Stomach (tissue), 9 donors: ENCODE results near the gene SERTAD2. TPM values are rescaled to one million over a fixed set of nuclear protein-coding genes. Genes with fewer than 3 reads are reported as not detected.

Experiments used
- DNase-seq, 2 donors: peaks; one replicate each; pipeline versions ENCODE4 v3.0.0 to v3.0.0-alpha.2; 2013 to 2019
- H3K27ac ChIP-seq, 5 donors: fragments of 200-600 bp in 4 of 5; sonication (generic) in 4 of 5; one replicate each; pipeline ENCODE4 v1.5.1; 2013 to 2019; ENCODE audit warnings: mild to moderate bottlenecking in 1 of 5, moderate library complexity in 1 of 5
- H3K27me3 ChIP-seq, 3 donors: fragments of 200-600 bp; sonication (generic); one replicate each; pipeline ENCODE4 v1.5.1; 2017 to 2019; ENCODE audit warnings: mixed run types in 1 of 3
- H3K36me3 ChIP-seq, 4 donors: fragments of 200-600 bp; sonication (generic); 1 replicate in 3 of 4; 2 replicates in 1 of 4; pipeline ENCODE4 v1.5.1; 2016 to 2019
- H3K4me1 ChIP-seq, 4 donors: fragments of 200-600 bp; sonication (generic); one replicate each; pipeline ENCODE4 v1.5.1; 2016 to 2019
- H3K4me3 ChIP-seq, 4 donors: fragments of 200-600 bp; sonication (generic) in 3 of 4; one replicate each; pipeline ENCODE4 v1.5.1; 2016 to 2019; ENCODE audit warnings: mild to moderate bottlenecking in 1 of 4
- H3K9me3 ChIP-seq, 4 donors: fragments of 200-600 bp; sonication (generic); one replicate each; pipeline ENCODE4 v1.5.1; 2016 to 2019
- CTCF ChIP-seq, 7 experiments: fragments of 450-650 bp in 4 of 7; fragments of 200-600 bp in 3 of 7; sonication (generic) in 3 of 7; IDR thresholded peaks; one replicate each; pipeline ENCODE4 v1.5.1; 2016 to 2019; ENCODE audit warnings: antibody characterized with exemption in 7 of 7, control low read depth in 2 of 7, mild to moderate bottlenecking in 1 of 7
- EP300 ChIP-seq: sonication (generic); formaldehyde crosslinking; IDR thresholded peaks from one replicate; pipeline ENCODE4 v1.6.1; 2017; ENCODE audit warnings: antibody characterized with exemption
- POLR2A ChIP-seq, 4 donors: fragments of 450-650 bp; IDR thresholded peaks; one replicate each; pipeline ENCODE4 v1.6.1; 2016; ENCODE audit warnings: antibody characterized with exemption in 4 of 4, control low read depth in 2 of 4, mild to moderate bottlenecking in 1 of 4, moderate library complexity in 1 of 4
- POLR2AphosphoS5 ChIP-seq, 3 donors: sonication (generic); formaldehyde crosslinking; IDR thresholded peaks; one replicate each; pipeline ENCODE4 v1.6.1; 2016; ENCODE audit warnings: antibody characterized with exemption in 3 of 3
- WGBS, 5 donors: extraction: QIAGEN DNeasy Blood & Tissue Kit in 3 of 5; methylation state at CpG; one replicate each; pipeline versions ENCODE4 v1.1.5 to v1.1.7; 2013 to 2018; 5-methylcytosine and 5-hydroxymethylcytosine counted together
- intact Hi-C: fragments of 100-400 bp; cut with DNase I; formaldehyde crosslinking; loops from one replicate; pipeline ENCODE4 v1.15.1; 2023; ENCODE audit warnings: low total_unique reads
- polyA plus RNA-seq, 3 donors: library from polyadenylated mRNA; stranded (reverse); fragments of 200-250 nt; gene quantifications; one replicate each; pipeline ENCODE4 v1.2.3, GENCODE V29; 2013
- total RNA-seq, 5 donors: library from RNA; depleted of rRNA; stranded (reverse); fragments of >200 nt; gene quantifications; one replicate each; pipeline versions ENCODE4 v1.1.0 to v1.2.3, GENCODE V29; 2014 to 2016
- donor health status: healthy with polysubstance abuse.
- donor health status: Bipolar disorder and iron deficiency.
- donor health status: healthy.

SERTAD2 gene
- total and polyA plus RNA-seq, 8 donors = 2.0 to 11.9 (median 6.4) TPM

- Histone ChIP-seq H3K36me3 (no peaks in the 10 kb centered on the region), H3K9me3 (no peaks in the 10 kb centered on the region), H3K4me1 (peaks cover 10 to 59% (median 48%) of the 10 kb centered on the region in 4 donors), H3K27me3 (no peaks in the 10 kb centered on the region), H3K4me3 (no peak overlapping the region), H3K27ac (peak overlapping the region in 1 of 5 donors; percentile 75)
- TF ChIP-seq POLR2A (IDR thresholded peaks at IDR 0.05) (no peak), CTCF (IDR thresholded peaks at IDR 0.05) (no peak), POLR2AphosphoS5 (IDR thresholded peaks at IDR 0.05) (no peak)
- 40 to 46% (median 41%) methylated on average over 6 of the region's 6 CpGs for WGBS, 5 donors
- intact Hi-C loops = loop anchor here (10.0 kb wide), 1 partner anchor 260 kb away; no protein-coding TSS in a partner anchor
- DNase-seq = peak; percentile 39 to 62
Observed at GRCh38 chr2:64605026-64605471, 48.7 kb downstream of the SERTAD2 start.

GRCh38 chr2:64604155-64604554 lies 49.6 kb downstream of the SERTAD2 start:
- H3K36me3 ChIP-seq = no peaks in the 10 kb centered on the region
- peaks cover 10 to 60% (median 45%) of the 10 kb centered on the region in 4 donors for H3K4me1 ChIP-seq
- DNase-seq = no peak
- H3K27me3 ChIP-seq = no peaks in the 10 kb centered on the region
- H3K27ac ChIP-seq = no peak overlapping the region
- intact Hi-C loops = loop anchor here (10.0 kb wide), 1 partner anchor 261 kb away; no protein-coding TSS in a partner anchor
- no peak overlapping the region for H3K4me3 ChIP-seq
- TF ChIP-seq POLR2AphosphoS5 (IDR thresholded peaks at IDR 0.05) (no peak), EP300 (no peak), CTCF (IDR thresholded peaks at IDR 0.05) (no peak), POLR2A (IDR thresholded peaks at IDR 0.05) (no peak)
- WGBS, 5 donors = 90 to 96% (median 94%) methylated on average over 2 of the region's 2 CpGs
- H3K9me3 ChIP-seq = no peaks in the 10 kb centered on the region

GRCh38 chr2:64602436-64602835 lies 51.3 kb downstream of the SERTAD2 start:
- Histone ChIP-seq H3K4me3 (no peak overlapping the region), H3K4me1 (peaks cover 3 to 43% (median 28%) of the 10 kb centered on the region in 4 donors), H3K27ac (no peak overlapping the region), H3K27me3 (no peaks in the 10 kb centered on the region), H3K9me3 (no peaks in the 10 kb centered on the region), H3K36me3 (no peaks in the 10 kb centered on the region)
- 92 to 95% (median 93%) methylated on average over 11 of the region's 11 CpGs for WGBS, 5 donors
- DNase-seq = no peak
- intact Hi-C loops = loop anchor here (10.0 kb wide), 1 partner anchor 262 kb away; no protein-coding TSS in a partner anchor
- TF ChIP-seq EP300 = no peak
- no peak for TF ChIP-seq CTCF (IDR thresholded peaks at IDR 0.05)
- TF ChIP-seq POLR2AphosphoS5 (IDR thresholded peaks at IDR 0.05) = no peak
- TF ChIP-seq POLR2A (IDR thresholded peaks at IDR 0.05) = no peak

GRCh38 chr2:64601785-64602391 lies 51.8 kb downstream of the SERTAD2 start:
- no peak overlapping the region for H3K27ac ChIP-seq
- 78 to 82% (median 80%) methylated on average over 12 of the region's 12 CpGs for WGBS, 5 donors
- intact Hi-C loops = loop anchor here (10.0 kb wide), 1 partner anchor 263 kb away; no protein-coding TSS in a partner anchor

More at GRCh38 chr2:64601785-64602391, 51.8 kb downstream of the SERTAD2 start:
- H3K4me3 ChIP-seq = no peak overlapping the region
- no peaks in the 10 kb centered on the region for H3K36me3 ChIP-seq
- DNase-seq = no peak
- peaks cover 0 to 38% (median 22%) of the 10 kb centered on the region in 4 donors for H3K4me1 ChIP-seq
- H3K27me3 ChIP-seq = no peaks in the 10 kb centered on the region
- no peaks in the 10 kb centered on the region for H3K9me3 ChIP-seq
- TF ChIP-seq CTCF (IDR thresholded peaks at IDR 0.05) (no peak), POLR2AphosphoS5 (IDR thresholded peaks at IDR 0.05) (no peak), EP300 (no peak), POLR2A (IDR thresholded peaks at IDR 0.05) (no peak)
